ENCODE data around the gene SLC28A3. TPM values are rescaled to one million over a fixed set of nuclear protein-coding genes. Genes with fewer than 3 reads are reported as not detected.
"Not testable (repeated sequence)": the region's sequence is repeated elsewhere in the genome, so short reads cannot be mapped to it uniquely, and the experiment has no call there.

Gene SLC28A3
- total RNA-seq, 6 donors from 2014 or later, result 0.11 to 3.6 (median 0.38) TPM

DNA sequence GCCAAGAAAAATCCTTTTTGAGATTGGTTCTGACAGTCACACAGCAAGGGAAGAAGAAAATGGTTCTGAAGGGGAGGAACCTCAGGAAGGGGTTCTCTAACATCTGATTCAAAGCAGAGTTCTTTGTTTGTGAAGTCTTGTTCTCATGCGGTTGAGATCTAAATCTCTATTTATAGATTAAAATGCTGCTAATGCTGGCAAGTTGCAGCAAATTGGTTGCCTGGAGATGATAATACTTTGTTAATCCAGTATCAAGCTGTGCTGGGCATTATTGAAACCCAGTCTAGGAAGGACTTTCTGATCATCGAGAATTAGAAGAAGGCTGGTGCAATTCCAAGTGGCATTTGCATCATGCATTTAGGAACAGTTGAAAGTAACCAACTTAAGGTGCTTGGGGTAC is 34.0 kb upstream of the SLC28A3 start:
- Histone ChIP-seq H3K4me3 (no peak overlapping the region), H3K27me3 (no peaks in the 10 kb centered on the region), H3K27ac (no peak overlapping the region), H3K4me1 (peaks cover 0 to 12% (median 0%) of the 10 kb centered on the region in 4 donors), H3K9me3 (no peaks in the 10 kb centered on the region), H3K36me3 (no peaks in the 10 kb centered on the region)
- DNase-seq (no peak), ATAC-seq (ENCODE audit: low FRiP score in 2 of 2) (no peak)
- TF ChIP-seq EP300 (IDR thresholded peaks at IDR 0.05), result no peak
- no peak for TF ChIP-seq POLR2A (IDR thresholded peaks at IDR 0.05)
- TF ChIP-seq POLR2AphosphoS5 (IDR thresholded peaks at IDR 0.05), result no peak
- TF ChIP-seq, protein P1, sequence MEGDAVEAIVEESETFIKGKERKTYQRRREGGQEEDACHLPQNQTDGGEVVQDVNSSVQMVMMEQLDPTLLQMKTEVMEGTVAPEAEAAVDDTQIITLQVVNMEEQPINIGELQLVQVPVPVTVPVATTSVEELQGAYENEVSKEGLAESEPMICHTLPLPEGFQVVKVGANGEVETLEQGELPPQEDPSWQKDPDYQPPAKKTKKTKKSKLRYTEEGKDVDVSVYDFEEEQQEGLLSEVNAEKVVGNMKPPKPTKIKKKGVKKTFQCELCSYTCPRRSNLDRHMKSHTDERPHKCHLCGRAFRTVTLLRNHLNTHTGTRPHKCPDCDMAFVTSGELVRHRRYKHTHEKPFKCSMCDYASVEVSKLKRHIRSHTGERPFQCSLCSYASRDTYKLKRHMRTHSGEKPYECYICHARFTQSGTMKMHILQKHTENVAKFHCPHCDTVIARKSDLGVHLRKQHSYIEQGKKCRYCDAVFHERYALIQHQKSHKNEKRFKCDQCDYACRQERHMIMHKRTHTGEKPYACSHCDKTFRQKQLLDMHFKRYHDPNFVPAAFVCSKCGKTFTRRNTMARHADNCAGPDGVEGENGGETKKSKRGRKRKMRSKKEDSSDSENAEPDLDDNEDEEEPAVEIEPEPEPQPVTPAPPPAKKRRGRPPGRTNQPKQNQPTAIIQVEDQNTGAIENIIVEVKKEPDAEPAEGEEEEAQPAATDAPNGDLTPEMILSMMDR (IDR thresholded peaks at IDR 0.05), result no peak
- WGBS, 2 donors, result 42 to 57% methylated on average over 2 of the region's 2 CpGs

DNA sequence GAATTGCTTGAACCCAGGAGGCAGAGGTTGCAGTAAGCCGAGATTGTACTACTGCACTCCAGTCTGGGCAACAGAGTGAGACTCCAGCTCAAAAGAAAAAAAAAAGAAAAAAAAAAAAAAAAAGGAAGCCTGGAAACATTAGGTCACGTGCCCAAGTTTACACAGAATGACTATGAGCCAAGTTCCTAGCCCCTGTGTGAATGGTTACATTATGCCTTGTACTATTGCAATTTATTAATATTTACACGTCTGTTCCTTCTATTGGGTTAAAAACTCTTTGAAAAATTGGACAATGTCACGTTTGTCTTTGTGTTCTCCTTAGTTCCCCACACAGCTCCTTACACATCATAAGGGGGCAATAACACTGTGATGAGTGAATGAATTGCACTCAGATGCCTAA is 33.5 kb upstream of the SLC28A3 start:
- no peak overlapping the region for H3K4me3 ChIP-seq
- 29 to 34% methylated on average over 4 of the region's 4 CpGs for WGBS, 2 donors
- DNase-seq, result no peak
- TF ChIP-seq EP300 (IDR thresholded peaks at IDR 0.05) (no peak), POLR2A (IDR thresholded peaks at IDR 0.05) (no peak), POLR2AphosphoS5 (IDR thresholded peaks at IDR 0.05) (no peak)
- TF ChIP-seq, protein P1 (IDR thresholded peaks at IDR 0.05), result no peak
- ATAC-seq (ENCODE audit: low FRiP score in 2 of 2), result no peak
- peaks cover 0 to 12% (median 0%) of the 10 kb centered on the region in 4 donors for H3K4me1 ChIP-seq
- H3K9me3 ChIP-seq, result no peaks in the 10 kb centered on the region
- H3K27me3 ChIP-seq, result no peaks in the 10 kb centered on the region
- no peak overlapping the region for H3K27ac ChIP-seq
- H3K36me3 ChIP-seq, result no peaks in the 10 kb centered on the region

DNA sequence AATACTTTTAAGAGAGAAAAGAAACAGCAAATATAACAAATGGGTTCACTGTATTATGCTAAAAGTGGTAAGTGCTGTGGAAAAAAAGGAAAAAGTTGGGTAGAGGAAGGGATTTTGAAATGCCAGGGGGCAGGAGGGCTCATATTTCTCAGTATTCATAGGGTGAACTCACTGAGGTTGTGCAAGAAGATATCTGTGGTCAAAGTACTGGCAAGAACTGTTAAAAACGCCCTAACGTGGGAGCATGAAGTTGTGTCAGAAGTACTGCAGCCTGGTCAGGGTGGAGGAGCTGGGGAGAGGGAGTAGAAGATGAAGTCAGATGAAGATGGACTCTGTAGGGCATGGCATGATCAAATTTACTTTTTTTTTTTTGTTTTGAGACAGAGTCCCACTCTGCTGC is 31.2 kb upstream of the SLC28A3 start:
- Histone ChIP-seq H3K4me3 (no peak overlapping the region), H3K9me3 (no peaks in the 10 kb centered on the region), H3K4me1 (peaks cover 0 to 12% (median under 1%) of the 10 kb centered on the region in 4 donors), H3K27ac (peak overlapping the region in 2 of 4 donors; percentile 54 to 66), H3K27me3 (no peaks in the 10 kb centered on the region), H3K36me3 (no peaks in the 10 kb centered on the region)
- ATAC-seq (ENCODE audit: low FRiP score in 2 of 2) (peak; percentile 72 to 96), DNase-seq (peak in 1 of 2 donors; percentile 59)
- TF ChIP-seq EP300 (IDR thresholded peaks at IDR 0.05), result peak in 1 of 4 donors; percentile 8
- TF ChIP-seq, protein P1 (IDR thresholded peaks at IDR 0.05), result no peak
- TF ChIP-seq POLR2AphosphoS5 (IDR thresholded peaks at IDR 0.05), result peak; percentile 42 to 58
- WGBS, 2 donors, result 33 to 44% methylated on average over 2 of the region's 2 CpGs

DNA sequence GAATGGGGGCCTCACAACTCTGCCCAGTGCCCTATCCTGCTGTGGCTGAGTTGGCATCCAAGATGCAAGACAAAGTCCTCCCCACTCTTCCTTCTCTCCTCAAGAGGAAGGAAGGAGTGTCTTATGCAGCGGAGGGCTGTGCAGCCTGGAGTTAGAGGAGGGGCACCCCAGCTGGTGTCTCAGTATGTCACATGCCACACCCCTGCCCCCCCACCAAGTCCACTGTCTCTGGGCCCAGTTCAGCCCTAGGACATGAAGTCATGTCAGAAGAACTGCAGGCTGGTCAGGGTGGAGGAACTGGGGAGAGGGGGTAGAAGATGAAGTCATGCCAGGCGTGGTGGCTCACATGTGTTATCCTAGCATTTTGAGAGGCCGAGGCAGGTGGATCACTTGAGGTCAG is 28.0 kb upstream of the SLC28A3 start:
- TF ChIP-seq, protein P1 (IDR thresholded peaks at IDR 0.05), result no peak
- TF ChIP-seq POLR2AphosphoS5 (IDR thresholded peaks at IDR 0.05) (no peak), EP300 (IDR thresholded peaks at IDR 0.05) (no peak), POLR2A (IDR thresholded peaks at IDR 0.05) (no peak)
- ATAC-seq (ENCODE audit: low FRiP score in 2 of 2) (peak; percentile 4 to 61), DNase-seq (peak in 1 of 2 donors; percentile 45)
- WGBS, 2 donors, result 78 to 80% methylated on average over 3 of the region's 3 CpGs
- H3K4me1 ChIP-seq, result peaks cover 0 to 12% (median 2%) of the 10 kb centered on the region in 4 donors
- H3K4me3 ChIP-seq, result no peak overlapping the region
- H3K36me3 ChIP-seq, result no peaks in the 10 kb centered on the region
- no peak overlapping the region for H3K27ac ChIP-seq
- no peaks in the 10 kb centered on the region for H3K9me3 ChIP-seq
- no peaks in the 10 kb centered on the region for H3K27me3 ChIP-seq

DNA sequence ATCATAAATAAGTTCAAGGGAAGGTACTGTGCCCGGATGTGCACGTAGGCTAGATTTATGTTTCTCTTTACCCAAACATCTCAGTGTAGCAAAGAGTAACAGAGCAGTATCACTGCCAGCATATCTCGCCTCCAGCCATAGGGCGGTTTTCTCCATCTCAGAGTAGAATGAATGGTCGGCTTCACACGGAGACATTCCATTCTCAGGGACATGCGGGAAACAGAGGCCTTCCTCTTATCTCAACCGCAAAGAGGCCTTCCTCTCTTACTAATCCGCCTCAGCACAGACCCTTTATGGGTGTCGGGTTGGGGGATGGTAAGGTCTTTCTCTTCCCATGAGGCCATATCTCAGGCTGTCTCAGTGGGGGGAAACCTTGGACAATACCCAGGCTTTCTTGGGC is 27.2 kb upstream of the SLC28A3 start:
- 54 to 69% methylated on average over 10 of the region's 10 CpGs for WGBS, 2 donors
- H3K36me3 ChIP-seq, H3K27ac ChIP-seq: not testable (repeated sequence)

More for the DNA sequence above, 27.2 kb upstream of the SLC28A3 start:
- DNase-seq, result peak in 1 of 2 donors; percentile 25
- H3K4me1 ChIP-seq, result peaks cover 0 to 12% (median 2%) of the 10 kb centered on the region in 4 donors
- H3K4me3 ChIP-seq; H3K27me3 ChIP-seq; ATAC-seq (ENCODE audit: low FRiP score in 2 of 2); H3K9me3 ChIP-seq: not testable (repeated sequence)

Data from upper lobe of left lung (tissue), 6 donors.